Measurements from ENCODE around the gene TRIM25.
A peak's percentile ranks its signal among the peaks of the same experiment; 100 is the strongest.

The TRIM25 gene

GRCh38 chr17:56926704-56927103 lies 12.9 kb upstream of the TRIM25 start:
- no peak for DNase-seq (ENCODE audit: low read depth)

- DNase-seq (ENCODE audit: low read depth), result no peak
Observed at GRCh38 chr17:56926270-56926669, 12.4 kb upstream of the TRIM25 start.

GRCh38 chr17:56925088-56925487 lies 11.2 kb upstream of the TRIM25 start:
- DNase-seq (ENCODE audit: low read depth), result no peak

GRCh38 chr17:56919717-56920116 lies 5.9 kb upstream of the TRIM25 start:
- no peak for DNase-seq (ENCODE audit: low read depth)

- DNase-seq (ENCODE audit: low read depth), result peak; percentile 39
Observed at GRCh38 chr17:56918916-56919315, 5.1 kb upstream of the TRIM25 start.

GRCh38 chr17:56917559-56918296 lies 3.9 kb upstream of the TRIM25 start:
- DNase-seq (ENCODE audit: low read depth), result peak; percentile 50

GRCh38 chr17:56914581-56915273 lies 878 bp upstream of the TRIM25 start:
- DNase-seq (ENCODE audit: low read depth), result peak; percentile 48

- DNase-seq (ENCODE audit: low read depth), result peak; percentile 43
Observed at GRCh38 chr17:56913353-56913866, 439 bp downstream of the TRIM25 start.

GRCh38 chr17:56913000-56913311 lies 893 bp downstream of the TRIM25 start:
- no peak for DNase-seq (ENCODE audit: low read depth)

- DNase-seq (ENCODE audit: low read depth), result peak; percentile 34
Observed at GRCh38 chr17:56912105-56912999, 1.5 kb downstream of the TRIM25 start.

GRCh38 chr17:56910509-56911235 lies 3.2 kb downstream of the TRIM25 start:
- no peak for DNase-seq (ENCODE audit: low read depth)

GRCh38 chr17:56909742-56910508 lies 3.9 kb downstream of the TRIM25 start:
- DNase-seq (ENCODE audit: low read depth), result no peak

GRCh38 chr17:56908001-56908542 lies 5.8 kb downstream of the TRIM25 start:
- DNase-seq (ENCODE audit: low read depth), result peak; percentile 20

GRCh38 chr17:56903560-56903959 lies 10.3 kb downstream of the TRIM25 start:
- no peak for DNase-seq (ENCODE audit: low read depth)

GRCh38 chr17:56902348-56902747 lies 11.5 kb downstream of the TRIM25 start:
- peak; percentile 85 for DNase-seq (ENCODE audit: low read depth)

- no peak for DNase-seq (ENCODE audit: low read depth)
Observed at GRCh38 chr17:56899403-56899802, 14.4 kb downstream of the TRIM25 start.

- DNase-seq (ENCODE audit: low read depth), result peak; percentile 31
Observed at GRCh38 chr17:56898874-56899273, 15.0 kb downstream of the TRIM25 start.

- no peak for DNase-seq (ENCODE audit: low read depth)
Observed at GRCh38 chr17:56897646-56898424, 16.0 kb downstream of the TRIM25 start.

GRCh38 chr17:56896968-56897359 lies 16.9 kb downstream of the TRIM25 start:
- DNase-seq (ENCODE audit: low read depth), result no peak

Measured in ELR (cell line).